ENCODE measurements around the gene DZIP3.

Gene DZIP3

GRCh38 chr3:108554229-108554628, 35.3 kb upstream of the DZIP3 start:
- no peak for TF ChIP-seq CTCF (IDR thresholded peaks at IDR 0.05; ENCODE audit: control insufficient read depth, insufficient read depth, low read depth, low read length, missing control alignments)

GRCh38 chr3:108554913-108555571, 34.5 kb upstream of the DZIP3 start:
- no peak overlapping the region for H3K4me3 ChIP-seq (ENCODE audit: control insufficient read depth, low read depth, low read length)
- no peak for DNase-seq (ENCODE audit: low read depth)
- no peak for TF ChIP-seq CTCF (IDR thresholded peaks at IDR 0.05; ENCODE audit: control insufficient read depth, insufficient read depth, low read depth, low read length, missing control alignments)

More at GRCh38 chr3:108554229-108554628, 35.3 kb upstream of the DZIP3 start:
- no peak for DNase-seq (ENCODE audit: low read depth)
- no peak overlapping the region for H3K4me3 ChIP-seq (ENCODE audit: control insufficient read depth, low read depth, low read length)

- no peak for TF ChIP-seq CTCF (IDR thresholded peaks at IDR 0.05; ENCODE audit: control insufficient read depth, insufficient read depth, low read depth, low read length, missing control alignments)
- H3K4me3 ChIP-seq (ENCODE audit: control insufficient read depth, low read depth, low read length): no peak overlapping the region
- DNase-seq (ENCODE audit: low read depth): no peak
These were observed 33.4 kb upstream of the DZIP3 start for GRCh38 chr3:108555966-108556581.

- DNase-seq (ENCODE audit: low read depth): no peak
- TF ChIP-seq CTCF (IDR thresholded peaks at IDR 0.05; ENCODE audit: control insufficient read depth, insufficient read depth, low read depth, low read length, missing control alignments): no peak
- no peak overlapping the region for H3K4me3 ChIP-seq (ENCODE audit: control insufficient read depth, low read depth, low read length)
These were observed 27.0 kb upstream of the DZIP3 start for GRCh38 chr3:108562565-108562964.

- no peak for TF ChIP-seq CTCF (IDR thresholded peaks at IDR 0.05; ENCODE audit: control insufficient read depth, insufficient read depth, low read depth, low read length, missing control alignments)
- no peak for DNase-seq (ENCODE audit: low read depth)
These were observed 25.0 kb upstream of the DZIP3 start for GRCh38 chr3:108564564-108564963.

GRCh38 chr3:108565506-108565905, 24.0 kb upstream of the DZIP3 start:
- TF ChIP-seq CTCF (IDR thresholded peaks at IDR 0.05; ENCODE audit: control insufficient read depth, insufficient read depth, low read depth, low read length, missing control alignments): no peak
- H3K4me3 ChIP-seq (ENCODE audit: control insufficient read depth, low read depth, low read length): no peak overlapping the region
- no peak for DNase-seq (ENCODE audit: low read depth)

More at GRCh38 chr3:108564564-108564963, 25.0 kb upstream of the DZIP3 start:
- H3K4me3 ChIP-seq (ENCODE audit: control insufficient read depth, low read depth, low read length): no peak overlapping the region
